Gastroesophageal sphincter (tissue), 3 donors: ENCODE data around the gene ZNF146.

Experiments used
- EP300 ChIP-seq: sonication (generic); formaldehyde crosslinking; IDR thresholded peaks from one replicate; pipeline ENCODE4 v1.6.1; 2017; ENCODE audit warnings: antibody characterized with exemption, mild to moderate bottlenecking
- POLR2AphosphoS5 ChIP-seq: sonication (generic); formaldehyde crosslinking; IDR thresholded peaks from one replicate; pipeline ENCODE4 v1.6.1; 2017; ENCODE audit warnings: antibody characterized with exemption
- TF ChIP-seq, protein P1 (sequence below), 4 experiments: fragments of 200-600 bp in 2 of 4; fragments of 450-650 bp in 2 of 4; sonication (generic) in 1 of 4; IDR thresholded peaks; one replicate each; pipeline ENCODE4 v1.5.1; 2017 to 2019; ENCODE audit warnings: antibody characterized with exemption in 4 of 4, mild to moderate bottlenecking in 2 of 4, moderate library complexity in 2 of 4

DNA sequence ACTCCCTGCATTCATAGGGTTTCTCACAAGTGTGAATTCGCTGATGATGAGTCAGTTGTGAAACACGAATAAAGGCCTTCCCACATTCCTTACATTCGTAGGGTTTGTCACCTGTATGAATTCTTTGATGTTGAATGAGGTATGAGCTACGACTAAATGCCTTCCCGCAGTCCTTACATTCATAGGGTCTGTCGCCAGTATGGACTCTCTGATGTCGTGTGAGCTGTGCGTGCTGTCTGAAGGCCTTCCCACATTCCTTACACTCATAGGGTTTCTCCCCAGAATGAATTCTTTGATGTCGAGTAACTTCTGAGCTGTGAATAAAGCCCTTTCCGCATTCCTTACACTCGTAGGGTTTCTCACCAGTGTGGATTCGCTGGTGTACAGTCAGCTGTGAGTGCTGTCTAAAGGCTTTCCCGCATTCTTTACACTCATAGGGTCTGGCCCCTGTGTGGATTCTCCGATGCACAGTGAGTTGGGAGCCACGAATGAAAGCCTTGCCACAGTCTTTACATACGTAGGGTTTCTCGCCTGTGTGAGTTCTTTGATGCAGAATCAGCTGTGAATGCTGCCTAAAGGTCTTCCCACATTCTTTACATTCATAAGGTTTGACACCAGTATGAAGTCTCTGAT lies 32.2 kb upstream of the ZNF146 start:
- TF ChIP-seq, protein P1, sequence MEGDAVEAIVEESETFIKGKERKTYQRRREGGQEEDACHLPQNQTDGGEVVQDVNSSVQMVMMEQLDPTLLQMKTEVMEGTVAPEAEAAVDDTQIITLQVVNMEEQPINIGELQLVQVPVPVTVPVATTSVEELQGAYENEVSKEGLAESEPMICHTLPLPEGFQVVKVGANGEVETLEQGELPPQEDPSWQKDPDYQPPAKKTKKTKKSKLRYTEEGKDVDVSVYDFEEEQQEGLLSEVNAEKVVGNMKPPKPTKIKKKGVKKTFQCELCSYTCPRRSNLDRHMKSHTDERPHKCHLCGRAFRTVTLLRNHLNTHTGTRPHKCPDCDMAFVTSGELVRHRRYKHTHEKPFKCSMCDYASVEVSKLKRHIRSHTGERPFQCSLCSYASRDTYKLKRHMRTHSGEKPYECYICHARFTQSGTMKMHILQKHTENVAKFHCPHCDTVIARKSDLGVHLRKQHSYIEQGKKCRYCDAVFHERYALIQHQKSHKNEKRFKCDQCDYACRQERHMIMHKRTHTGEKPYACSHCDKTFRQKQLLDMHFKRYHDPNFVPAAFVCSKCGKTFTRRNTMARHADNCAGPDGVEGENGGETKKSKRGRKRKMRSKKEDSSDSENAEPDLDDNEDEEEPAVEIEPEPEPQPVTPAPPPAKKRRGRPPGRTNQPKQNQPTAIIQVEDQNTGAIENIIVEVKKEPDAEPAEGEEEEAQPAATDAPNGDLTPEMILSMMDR (IDR thresholded peaks at IDR 0.05), result no peak
- no peak for TF ChIP-seq EP300
- TF ChIP-seq POLR2AphosphoS5, result no peak
